Measurements from ENCODE around the gene GTF2A1L.
"Not testable (repeated sequence)": the region's sequence is repeated elsewhere in the genome, so short reads cannot be mapped to it uniquely, and the experiment has no call there.

DNA sequence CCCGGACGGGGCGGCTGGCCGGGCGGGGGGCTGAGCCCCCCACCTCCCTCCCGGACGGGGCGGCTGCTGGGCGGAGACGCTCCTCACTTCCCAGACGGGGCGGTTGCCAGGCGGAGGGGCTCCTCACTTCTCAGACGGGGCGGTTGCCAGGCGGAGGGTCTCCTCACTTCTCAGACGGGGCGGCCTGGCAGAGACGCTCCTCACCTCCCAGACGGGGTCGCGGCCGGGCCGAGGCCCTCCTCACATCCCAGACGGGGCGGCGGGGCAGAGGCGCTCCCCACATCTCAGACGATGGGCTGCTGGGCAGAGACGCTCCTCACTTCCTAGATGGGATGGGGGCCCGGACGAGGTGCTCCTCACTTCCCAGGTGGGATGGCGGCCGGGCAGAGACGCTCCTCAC is 3.1 kb upstream of the GTF2A1L start:
- TF ChIP-seq EZH2 (IDR thresholded peaks at IDR 0.05; ENCODE audit: insufficient read depth, low read length): not testable (repeated sequence)
- TF ChIP-seq, protein P1, sequence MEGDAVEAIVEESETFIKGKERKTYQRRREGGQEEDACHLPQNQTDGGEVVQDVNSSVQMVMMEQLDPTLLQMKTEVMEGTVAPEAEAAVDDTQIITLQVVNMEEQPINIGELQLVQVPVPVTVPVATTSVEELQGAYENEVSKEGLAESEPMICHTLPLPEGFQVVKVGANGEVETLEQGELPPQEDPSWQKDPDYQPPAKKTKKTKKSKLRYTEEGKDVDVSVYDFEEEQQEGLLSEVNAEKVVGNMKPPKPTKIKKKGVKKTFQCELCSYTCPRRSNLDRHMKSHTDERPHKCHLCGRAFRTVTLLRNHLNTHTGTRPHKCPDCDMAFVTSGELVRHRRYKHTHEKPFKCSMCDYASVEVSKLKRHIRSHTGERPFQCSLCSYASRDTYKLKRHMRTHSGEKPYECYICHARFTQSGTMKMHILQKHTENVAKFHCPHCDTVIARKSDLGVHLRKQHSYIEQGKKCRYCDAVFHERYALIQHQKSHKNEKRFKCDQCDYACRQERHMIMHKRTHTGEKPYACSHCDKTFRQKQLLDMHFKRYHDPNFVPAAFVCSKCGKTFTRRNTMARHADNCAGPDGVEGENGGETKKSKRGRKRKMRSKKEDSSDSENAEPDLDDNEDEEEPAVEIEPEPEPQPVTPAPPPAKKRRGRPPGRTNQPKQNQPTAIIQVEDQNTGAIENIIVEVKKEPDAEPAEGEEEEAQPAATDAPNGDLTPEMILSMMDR (IDR thresholded peaks at IDR 0.05; ENCODE audit: insufficient read depth, low read depth, low read length): not testable (repeated sequence)
